NOMO-1 treated with DMSO at 0.1 percent for 48 hours (cell line): ENCODE data around the gene TTC22.

ENCODE experiments used
- DNase-seq: peaks from one replicate; lab custom pipeline; 2025; ENCODE audit not compliant: unreplicated experiment; lab: John Stamatoyannopoulos, UW

TTC22 gene

DNA sequence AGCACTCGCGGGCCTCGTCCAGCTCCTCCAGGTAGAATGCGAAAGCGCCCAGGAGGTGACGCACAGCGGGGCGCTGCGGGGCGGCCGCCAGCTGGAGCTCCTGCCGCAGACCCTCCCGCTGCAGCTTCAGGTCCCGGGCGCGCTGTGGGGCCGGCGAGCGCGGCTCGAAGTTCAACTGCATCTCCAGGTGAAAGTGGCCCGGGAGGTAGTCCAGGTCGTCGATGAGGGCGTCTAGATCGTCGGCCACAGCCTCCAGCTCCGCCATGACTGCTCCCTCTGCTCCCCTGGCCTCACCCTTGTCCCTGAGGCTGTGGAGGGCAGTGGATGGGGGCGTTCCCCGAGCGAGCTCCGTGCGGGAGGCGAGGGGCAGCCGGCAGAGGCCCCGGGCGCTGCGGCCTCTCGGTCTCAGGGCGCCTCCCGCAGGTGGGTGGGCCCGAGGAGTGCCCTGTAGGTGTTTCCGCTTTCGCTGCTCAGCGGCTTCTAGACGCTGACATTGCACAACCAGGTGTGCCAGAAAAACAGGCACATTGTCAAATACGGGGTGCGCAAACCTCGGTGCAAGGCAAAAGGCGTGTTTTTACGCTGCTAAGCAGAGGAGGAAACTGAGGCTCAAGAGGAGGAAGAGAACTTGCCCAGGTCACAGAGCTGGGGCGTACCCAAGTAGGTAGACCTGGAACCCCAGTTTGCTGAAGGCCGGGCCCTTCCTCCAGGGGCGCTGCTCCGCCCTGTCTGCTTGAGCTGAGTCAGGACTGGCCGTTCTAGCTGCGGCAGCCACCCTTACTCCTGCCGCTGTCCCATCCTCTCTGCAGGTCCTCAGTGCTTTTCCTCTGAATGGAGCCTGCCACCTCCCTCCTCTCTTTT lies at the start of gene TTC22:
Gene TTC22 (minus strand): TSS at position 425 of the 861 bp plus-strand sequence. CDS start 160 bp downstream, at position 265.
- DNase-seq: peak; percentile 64

DNA sequence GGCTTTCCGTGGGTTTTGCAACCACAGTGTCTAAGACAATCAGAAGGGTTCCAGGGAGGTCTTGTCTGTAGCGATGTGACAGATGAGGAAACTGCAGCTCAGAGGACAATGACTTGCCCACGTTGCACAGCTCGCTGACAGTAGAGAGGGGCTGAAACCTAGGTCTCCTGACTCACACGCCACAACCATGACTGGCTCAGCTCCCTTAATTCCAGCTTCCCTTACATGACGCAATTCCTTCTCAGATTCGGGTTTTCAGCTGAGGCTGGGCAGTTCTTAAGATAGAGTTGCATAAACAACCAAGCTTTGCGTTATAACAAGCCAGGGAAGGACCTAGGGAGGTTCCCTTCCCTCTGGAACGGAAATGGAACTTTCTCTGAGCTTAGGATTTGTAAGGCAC lies 49.6 kb upstream of the TTC22 start:
- DNase-seq: no peak

DNA sequence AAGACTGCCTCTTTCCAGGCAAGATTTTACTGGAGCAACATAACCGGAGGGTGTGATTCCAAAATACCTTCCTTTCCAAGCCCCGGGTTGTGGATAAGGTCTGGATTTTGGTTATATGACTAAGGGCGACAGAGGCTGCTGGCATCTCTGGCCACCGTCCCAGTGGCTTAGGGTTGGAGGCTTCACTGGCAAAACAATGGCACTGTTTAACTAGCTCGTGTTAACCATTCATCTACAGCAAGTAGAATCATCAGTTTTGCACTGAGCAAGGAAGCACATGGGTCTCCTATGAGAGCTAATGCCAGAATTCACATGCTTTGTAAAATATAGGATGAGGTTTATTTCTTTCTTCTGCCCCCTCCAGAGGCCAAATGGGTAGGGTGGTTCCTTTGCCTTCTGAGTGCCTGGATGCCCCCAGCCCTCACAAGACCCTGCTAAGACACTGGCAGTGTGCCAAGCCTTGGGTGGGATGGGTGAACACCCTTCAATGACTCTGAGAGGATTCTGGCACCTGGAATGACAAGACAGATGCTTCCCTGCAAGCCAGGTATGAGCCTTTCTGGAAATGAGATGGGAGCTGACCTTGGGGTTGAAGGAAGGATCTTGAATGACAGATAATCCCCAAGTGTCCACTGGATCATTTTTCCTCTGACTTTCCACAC lies 49.1 kb upstream of the TTC22 start:
- DNase-seq: no peak

DNA sequence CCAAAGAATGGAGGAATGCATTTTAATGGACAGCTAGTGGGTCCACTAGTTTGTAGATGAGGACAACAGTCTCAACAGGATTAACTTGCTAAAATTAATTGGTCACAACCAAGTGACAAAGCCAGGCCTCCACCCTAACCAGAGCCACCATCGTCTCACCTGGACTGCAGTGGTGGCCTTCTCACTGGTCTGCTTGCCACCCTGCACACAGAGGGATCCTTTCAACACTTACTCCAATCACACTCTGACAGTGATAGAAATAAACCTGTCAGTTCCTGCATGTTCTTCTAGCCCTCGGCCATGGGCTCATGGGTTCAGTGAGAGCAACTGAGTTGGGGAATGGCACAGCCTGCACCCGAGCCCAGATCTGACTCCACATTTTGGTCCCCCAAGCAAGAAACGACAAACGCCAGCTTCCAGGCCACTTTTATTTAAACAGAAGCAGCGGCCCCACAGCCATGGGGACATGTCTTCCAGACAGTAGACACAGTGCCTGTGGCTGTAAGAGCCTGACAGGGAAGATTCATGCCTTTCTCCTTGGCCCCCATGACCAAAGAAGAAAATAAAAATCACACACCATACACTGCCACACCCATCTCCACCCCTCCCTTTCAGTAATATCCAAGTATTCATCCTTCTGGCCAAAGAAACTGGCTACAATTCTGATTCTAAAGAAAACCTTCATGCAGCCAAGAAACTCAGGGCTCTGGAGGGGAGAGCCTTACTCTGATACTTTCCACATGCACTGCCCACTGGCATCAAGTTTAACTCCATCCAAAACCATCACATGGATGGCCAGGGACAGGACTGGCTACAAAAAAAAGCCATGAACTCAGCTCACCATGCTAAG lies 48.3 kb upstream of the TTC22 start:
- DNase-seq: no peak

DNA sequence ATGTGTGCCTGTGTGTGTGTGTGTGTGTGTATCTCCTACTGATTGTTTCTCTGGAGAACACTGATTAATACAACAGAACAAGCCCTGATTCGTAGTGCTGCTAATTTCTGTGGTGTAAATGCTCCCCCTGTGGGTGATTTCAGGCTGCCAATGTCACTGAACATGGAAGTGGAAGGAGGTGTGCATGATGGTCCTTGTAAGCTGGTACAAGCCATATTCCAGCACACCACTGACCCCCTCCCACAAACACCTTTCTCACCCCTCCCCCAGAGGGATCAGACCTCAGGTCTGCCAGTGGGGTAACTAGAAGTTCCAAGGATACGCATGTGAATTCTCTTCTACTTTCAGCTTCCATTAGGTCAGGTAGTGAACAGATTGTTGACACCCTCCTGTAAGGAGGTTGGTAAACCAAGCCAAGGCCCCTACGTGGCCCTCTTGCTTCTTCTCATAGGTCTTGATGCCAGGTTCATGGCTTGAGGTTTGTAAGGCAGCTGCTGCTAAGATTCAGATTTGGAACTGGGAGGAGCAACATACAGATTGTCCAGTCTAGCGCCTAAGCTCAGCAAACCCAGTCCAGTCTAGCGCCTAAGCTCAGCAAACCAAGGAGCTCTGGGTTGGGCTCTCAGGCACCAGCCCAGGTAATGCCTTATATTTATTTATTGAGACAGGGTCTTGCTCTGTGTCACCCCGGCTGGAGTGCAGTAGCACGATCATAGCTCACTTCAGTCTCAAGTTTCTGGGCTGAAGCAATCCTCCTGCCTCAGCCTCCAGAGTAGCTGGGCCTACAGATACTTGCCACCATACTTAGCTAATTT lies 47.2 kb upstream of the TTC22 start:
- DNase-seq: no peak

DNA sequence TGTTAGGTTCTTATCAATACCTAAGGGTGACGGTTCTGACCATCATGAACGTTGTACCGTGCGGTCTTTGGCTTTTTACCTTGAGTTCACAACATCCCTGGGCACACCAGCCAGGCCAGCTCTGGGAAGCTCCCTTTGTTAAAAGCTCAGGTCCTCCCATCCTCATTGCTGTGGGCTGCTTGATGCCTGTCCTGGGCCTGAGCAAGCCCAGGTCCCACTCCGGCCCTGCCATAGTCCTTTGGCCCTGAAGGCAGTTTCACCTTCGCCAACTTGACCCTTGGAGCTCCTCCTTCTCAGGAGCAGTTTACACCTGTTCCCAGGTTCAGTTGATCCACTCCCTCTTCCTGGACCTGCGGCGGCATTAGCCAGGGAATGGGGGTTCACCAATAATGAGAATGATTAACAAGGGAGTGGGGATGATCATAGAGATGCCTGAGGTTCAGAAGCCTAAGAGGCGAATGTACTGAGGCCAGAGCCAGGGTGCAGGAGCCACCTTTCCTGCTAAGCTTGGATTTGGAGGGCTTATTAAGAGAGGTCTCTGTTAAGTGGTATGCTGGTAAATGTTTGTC lies 45.7 kb upstream of the TTC22 start:
- no peak for DNase-seq

DNA sequence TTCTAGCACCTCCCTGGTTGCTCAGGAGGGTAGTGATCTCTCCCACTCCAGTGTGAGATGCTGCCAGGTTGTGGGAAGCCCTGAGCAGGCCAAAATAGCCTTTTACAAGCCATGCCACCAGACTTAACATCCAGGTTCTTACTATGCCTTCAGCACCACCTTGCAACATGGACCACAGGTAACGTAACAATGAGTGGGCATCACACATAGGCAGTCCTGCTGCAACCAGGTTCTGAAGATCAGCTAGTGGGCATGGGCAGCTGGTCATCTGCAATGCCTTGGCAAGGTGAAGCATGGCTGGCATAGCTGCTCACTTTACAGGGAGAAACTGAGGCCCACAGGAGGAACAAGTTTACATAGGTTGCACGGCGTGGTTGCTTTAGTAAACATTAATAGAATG lies 45.2 kb upstream of the TTC22 start:
- no peak for DNase-seq

DNA sequence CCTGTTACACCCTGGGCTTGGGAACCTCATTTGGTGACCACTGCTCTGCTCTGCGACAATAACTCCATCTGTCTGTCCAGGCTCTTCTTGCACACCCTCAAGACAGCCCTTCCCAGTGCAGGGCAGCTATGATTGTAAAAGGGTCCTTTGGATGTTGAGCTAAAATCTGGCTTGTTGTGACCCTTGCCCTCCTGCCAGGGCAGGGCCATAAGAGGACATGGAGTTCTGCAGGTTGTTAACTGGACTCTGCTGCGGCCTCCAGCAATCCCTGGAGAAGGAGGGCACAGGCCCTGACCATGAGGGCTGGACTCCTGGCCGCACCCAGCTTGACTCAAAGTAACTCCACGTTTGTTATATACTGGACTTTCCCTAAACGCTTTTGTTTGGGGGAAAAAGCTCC lies 44.6 kb upstream of the TTC22 start:
- DNase-seq: no peak

DNA sequence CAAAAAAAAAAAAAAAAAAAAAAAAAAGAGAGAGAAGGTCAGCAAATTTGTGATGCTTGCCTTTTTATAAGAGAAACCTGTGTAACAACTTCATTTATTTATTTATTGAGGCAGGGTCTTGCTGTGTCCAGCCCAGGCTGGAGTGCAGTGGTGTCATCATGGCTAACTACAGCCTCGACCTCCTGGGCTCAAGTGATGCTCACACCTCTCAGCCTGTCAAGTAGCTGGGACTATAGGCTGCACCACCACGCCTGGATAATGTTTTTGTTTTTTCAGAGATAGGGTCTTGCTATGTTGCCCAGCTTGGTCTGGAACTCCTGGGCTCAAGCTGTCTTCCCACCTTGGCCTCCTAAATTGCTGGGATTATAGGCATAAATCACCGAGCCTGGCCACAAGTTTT lies 43.4 kb upstream of the TTC22 start:
- no peak for DNase-seq

DNA sequence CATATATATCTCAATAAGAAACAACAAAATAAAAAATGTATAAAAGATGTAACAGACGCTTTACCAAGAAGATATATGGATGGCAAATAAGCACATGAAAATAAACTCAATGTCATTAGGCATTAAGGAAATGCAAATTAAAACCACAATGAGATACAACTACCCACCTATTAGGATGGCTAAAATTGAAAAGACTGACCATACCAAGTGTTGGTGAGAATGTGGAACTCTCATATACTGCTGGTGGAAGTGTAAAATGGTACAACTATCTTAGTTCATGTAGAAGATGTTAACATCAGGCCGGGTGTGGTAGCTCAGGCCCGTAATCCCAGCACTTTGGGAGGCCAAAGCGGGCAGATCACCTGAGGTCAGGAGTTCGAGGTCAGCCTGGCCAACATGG lies 42.3 kb upstream of the TTC22 start:
- DNase-seq: no peak

DNA sequence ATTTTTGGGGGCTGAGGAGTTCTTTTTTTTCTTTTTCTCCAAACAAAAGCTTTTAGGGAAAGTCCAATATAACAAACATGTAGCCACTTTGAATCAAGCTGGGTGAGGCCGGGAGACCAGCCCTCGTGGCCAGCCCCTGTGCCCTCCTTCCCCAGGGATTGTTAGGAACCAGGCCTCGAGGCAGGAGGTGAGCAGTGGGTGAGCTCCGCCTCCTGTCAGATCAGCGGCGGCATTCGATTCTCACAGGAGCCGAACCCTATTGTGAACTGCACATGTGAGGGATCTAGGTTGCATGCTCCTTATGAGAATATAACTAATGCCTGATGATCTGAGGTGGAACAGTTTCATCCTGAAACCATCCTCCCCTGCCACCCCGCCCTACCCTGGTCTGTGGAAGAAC lies 41.8 kb upstream of the TTC22 start:
- DNase-seq: no peak

DNA sequence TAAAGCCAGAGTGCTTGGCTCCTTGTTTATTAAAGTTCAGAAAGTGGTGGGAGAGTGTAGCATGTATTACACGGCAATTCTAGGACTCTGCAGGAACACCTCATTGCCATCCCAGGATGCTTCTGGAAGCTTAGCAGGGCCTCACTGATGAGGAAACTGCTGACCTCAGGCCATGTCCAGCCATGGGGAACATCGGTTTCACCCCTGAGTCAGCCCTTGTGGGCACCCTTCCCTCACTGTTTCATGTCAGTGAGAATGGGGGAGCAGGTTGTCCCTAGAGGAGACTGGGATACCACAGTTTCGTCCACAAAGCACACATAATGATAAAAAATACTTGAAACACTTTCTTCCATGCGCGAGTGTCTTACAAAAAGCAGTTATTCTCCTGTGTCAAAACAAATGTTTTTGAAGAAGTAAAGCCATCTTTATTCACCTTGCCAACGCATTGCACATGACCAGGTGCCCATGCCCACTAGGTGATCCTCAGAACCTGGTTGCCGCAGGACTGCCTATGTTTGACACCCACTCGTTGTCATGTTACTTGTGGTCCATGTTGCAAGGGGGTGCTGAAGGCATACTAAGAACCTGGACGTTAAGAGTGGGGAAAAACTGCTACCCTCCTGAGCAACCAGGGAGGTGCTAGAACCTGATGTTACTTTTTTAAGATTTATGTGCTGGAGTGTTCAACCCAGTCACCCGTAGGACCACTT lies 41.2 kb upstream of the TTC22 start:
- no peak for DNase-seq

DNA sequence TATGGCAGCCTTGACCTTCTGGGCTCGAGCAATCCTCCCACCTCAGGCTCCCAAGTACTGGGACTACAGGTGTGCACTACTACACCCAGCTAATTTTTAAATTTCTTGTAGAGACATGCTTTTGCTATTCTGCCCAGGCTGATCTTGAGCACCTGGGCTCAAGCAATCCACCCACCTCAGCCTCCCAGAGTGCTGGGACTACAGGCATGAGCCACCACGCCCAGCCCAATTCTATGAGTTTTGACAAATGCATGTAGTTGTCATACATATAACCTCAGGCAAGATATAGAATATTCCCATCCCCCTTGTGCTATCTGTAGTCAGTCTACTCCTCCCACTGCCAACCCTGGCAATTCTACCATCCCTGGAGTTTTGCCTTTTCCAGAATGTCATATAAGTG lies 38.7 kb upstream of the TTC22 start:
- DNase-seq: no peak

DNA sequence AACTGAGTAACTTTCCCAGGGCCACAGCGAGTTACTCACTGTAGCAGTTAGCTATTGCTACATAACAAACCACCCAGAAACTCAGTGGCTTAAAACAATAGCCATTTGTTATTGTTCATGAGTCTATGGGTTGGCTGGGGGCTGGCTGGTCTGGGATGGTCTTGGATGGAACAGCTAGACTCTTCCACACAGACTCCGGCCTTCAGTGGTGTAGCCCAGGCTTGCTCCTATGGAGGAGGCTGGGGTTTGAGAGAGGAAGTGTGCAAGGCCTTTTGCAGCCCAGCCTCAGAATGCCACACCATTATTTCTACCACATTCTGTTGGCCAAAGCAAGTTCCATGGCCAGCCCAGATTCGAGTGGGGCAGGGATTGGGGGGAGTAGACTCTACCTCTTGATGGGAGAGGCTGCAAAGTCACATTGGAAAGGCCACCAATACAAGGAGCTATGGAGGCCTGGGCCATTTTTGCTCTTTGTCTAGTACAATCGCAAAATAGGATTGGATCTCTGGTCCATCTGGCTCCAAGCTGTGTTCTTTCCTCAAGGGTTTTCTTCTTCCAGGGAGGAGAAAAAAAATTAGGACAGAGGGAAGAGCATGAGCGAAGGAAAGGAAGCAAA lies 37.5 kb upstream of the TTC22 start:
- no peak for DNase-seq

DNA sequence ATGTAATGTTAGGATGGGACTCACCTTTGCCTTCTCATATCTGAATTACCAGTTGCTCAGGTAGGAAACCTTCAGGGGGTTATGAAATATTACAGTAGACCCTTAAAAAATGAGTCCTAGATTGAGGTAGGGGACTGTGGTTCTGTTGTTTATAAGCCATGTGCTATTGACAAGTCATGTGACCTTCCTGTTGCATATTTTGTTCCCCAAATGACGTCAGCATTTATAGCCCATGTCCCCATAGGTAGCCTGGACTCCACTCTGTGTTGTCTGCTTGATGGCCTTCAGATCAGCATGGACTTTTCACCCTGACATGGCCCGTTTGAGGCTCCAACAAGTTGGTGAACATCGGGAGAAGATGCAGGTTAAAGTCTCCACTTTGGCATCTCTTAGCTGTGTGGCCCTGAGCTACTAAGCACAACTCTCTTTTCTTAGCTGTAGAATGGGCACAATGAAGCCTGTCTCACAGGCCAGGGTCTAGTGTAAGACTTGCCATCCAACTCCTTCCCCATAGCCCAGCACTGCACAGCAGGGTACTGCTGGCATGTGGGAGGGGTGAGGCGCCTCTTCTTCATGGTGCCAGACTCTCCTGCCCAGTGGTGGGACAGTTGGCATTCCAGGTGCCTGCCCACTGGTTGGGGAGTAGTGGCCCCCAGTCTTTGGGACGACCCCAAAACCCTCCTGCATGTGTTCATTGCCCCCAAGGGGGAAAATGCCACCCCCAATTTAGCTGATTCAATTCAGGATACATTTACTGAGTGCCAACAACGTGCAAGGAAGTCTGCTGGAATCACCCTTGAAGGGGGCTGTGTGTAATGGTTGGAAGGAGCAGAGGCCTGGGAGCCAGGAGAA lies 36.1 kb upstream of the TTC22 start:
- DNase-seq: no peak

DNA sequence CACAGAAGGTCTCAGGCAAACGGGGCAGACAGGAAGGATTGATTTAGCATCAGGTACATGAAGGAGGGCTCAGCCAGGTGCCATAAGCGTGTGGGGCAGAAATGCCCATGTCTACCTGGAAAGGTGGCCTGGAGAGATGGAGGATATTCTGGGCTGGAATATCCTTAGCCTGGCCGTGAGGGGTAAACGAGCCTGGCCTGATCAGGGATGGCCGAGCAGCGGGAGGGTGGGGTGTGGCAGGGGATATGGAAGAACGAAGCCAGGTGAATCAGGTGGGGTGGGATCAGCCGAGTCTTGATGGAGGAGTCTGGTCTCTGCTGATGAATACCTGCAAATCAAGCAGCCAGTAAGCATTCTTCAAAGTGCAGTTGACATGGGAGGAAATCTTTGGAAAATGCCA lies 35.5 kb upstream of the TTC22 start:
- DNase-seq: no peak

DNA sequence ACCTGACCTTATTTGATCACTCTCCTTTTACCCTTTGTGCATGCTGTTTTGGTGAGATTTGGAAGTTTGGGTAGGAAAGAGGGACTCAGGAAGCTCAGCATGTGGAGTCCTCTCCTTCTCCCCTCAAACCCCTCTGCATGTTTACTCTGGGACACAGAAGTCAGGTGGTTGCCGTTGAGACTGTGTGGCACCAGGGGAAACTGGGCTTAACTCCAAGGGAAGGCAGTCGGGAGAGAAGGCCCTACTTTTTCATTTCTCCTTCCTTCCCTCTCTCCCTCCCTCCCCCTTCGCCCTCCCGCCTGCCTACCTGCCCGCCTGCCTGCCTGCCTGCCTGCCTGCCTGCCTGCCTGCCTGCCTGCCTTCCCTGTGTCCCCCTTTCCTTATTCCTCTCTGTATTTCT lies 34.8 kb upstream of the TTC22 start:
- DNase-seq: no peak

DNA sequence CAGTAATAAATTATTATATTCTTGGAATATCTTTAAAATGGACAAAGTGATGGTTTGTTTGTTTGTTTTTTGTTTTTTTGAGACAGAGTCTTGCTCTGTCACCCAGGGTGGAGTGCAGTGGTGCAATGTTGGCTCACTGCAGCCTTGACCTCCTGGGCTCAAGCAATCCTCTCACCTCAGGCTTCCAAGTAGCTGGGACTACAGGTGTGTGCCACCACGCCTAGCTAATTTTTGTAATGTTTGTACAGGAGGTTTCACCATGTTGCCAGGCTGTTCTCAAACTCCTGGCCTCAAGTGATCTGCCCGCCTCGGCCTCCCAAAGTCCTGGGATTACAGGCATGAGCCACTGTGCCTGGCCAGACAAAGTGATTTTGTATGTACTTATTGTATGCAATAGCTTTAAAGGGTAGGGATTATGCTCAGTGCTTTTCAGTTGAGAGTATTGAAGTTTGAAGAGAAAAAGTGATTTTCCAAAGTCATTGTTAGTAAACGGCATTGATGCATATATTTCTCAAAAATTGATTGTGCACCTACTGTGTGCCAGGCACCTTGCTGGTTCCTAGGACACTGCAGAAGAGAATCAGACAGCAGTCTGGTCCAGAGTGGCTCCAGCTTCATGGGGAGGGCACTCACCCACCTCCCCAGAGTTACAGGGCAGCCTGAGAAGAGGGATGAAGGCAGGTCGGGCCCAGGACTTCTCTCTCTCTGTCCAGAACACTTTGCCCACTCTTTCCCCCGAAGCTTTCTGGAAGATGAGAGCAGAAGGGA lies 34.2 kb upstream of the TTC22 start:
- DNase-seq: no peak
